H1 (cell line): Measurements from ENCODE around the gene NUDT12.

ENCODE experiments used
- BRCA1 ChIP-seq: IDR thresholded peaks from 2 replicates; pipeline ENCODE4 v1.6.1; 2012; ENCODE audit warnings: low read depth, low read length, improper control_type of control experiment
- CREB1 ChIP-seq: IDR thresholded peaks from 2 replicates; pipeline ENCODE4 v1.6.1; 2012; ENCODE audit warnings: inconsistent platforms
- CTCF ChIP-seq, 3 experiments: IDR thresholded peaks; 1 replicate in 2 of 3; 2 replicates in 1 of 3; pipeline versions ENCODE4 v1.5.1 to v1.6.1; 2011; ENCODE audit warnings: low read length in 3 of 3, mild to moderate bottlenecking in 3 of 3, inconsistent platforms in 2 of 3, low read depth in 1 of 3, moderate library complexity in 1 of 3; ENCODE audit not compliant: insufficient read depth in 1 of 3; ENCODE audit errors: control extremely low read depth in 1 of 3
- FOSL1 ChIP-seq: IDR thresholded peaks from 2 replicates; pipeline ENCODE4 v1.6.1; 2011; ENCODE audit warnings: mild to moderate bottlenecking, low read depth, low read length, moderate library complexity; ENCODE audit not compliant: insufficient read depth
- KDM1A ChIP-seq: fragments of 200-600, 300-600 bp; sonication (generic); IDR thresholded peaks from 2 replicates; pipeline ENCODE4 v1.7.1; 2016; ENCODE audit warnings: mild to moderate bottlenecking, low read length, borderline replicate concordance
- NANOG ChIP-seq: IDR thresholded peaks from 2 replicates; pipeline ENCODE4 v1.6.1; 2011; ENCODE audit warnings: low read length, low read depth, mild to moderate bottlenecking, inconsistent platforms; ENCODE audit not compliant: insufficient read depth, poor library complexity, severe bottlenecking
- POLR2AphosphoS5 ChIP-seq: IDR thresholded peaks from 2 replicates; pipeline ENCODE4 v1.6.1; 2011; ENCODE audit warnings: low read depth, low read length
- RFX5 ChIP-seq: IDR thresholded peaks from 2 replicates; pipeline ENCODE4 v1.6.1; 2011; ENCODE audit warnings: low read depth, low read length, improper control_type of control experiment, borderline replicate concordance
- SIN3A ChIP-seq, 2 experiments: IDR thresholded peaks in 1 of 2; conservative IDR thresholded peaks in 1 of 2; 2 replicates each; pipeline ENCODE4 v1.6.1; 2011 to 2012; ENCODE audit warnings: low read length in 2 of 2, improper control_type of control experiment in 1 of 2, low read depth in 1 of 2, mild to moderate bottlenecking in 1 of 2
- SIX5 ChIP-seq: IDR thresholded peaks from 2 replicates; pipeline ENCODE4 v1.6.1; 2011; ENCODE audit warnings: mild to moderate bottlenecking, low read depth, low read length
- SP1 ChIP-seq: IDR thresholded peaks from 2 replicates; pipeline ENCODE4 v1.6.1; 2011; ENCODE audit warnings: low read depth, low read length
- SP2 ChIP-seq: IDR thresholded peaks from 2 replicates; pipeline ENCODE4 v1.6.1; 2012; ENCODE audit warnings: mild to moderate bottlenecking, low read length, inconsistent platforms
- TEAD4 ChIP-seq: IDR thresholded peaks from 2 replicates; pipeline ENCODE4 v1.6.1; 2012; ENCODE audit warnings: low read depth, low read length, inconsistent platforms, mixed read lengths
- TF ChIP-seq, protein P1 (sequence below): IDR thresholded peaks from 2 replicates; pipeline ENCODE4 v1.6.1; 2012; ENCODE audit warnings: inconsistent platforms

DNA sequence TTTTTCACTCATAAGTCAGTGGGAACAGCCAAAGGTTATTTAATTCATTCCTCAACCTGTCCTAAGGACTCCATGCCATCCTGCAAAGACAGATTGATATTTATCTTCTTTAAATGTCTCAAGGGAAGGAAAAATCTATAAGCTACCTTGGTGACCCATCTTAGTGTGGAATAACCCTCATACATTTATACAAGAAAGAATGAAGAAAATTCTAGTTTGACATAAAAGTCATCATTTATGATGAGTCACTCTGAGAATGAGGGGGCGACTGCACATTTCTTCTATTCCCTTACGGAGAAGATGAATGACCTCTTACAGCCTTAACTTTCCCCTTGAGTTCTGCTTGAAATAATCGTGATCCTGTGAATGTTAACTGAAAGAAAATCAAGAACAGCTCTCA, 26.8 kb upstream of the NUDT12 start:
- TF ChIP-seq, protein P1, sequence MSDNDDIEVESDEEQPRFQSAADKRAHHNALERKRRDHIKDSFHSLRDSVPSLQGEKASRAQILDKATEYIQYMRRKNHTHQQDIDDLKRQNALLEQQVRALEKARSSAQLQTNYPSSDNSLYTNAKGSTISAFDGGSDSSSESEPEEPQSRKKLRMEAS, result no peak
- TF ChIP-seq SIX5 (no peak), CTCF (IDR thresholded peaks at IDR 0.05; ENCODE audit: control extremely low read depth in 1 of 3, insufficient read depth in 1 of 3, low read depth in 1 of 3, low read length in 3 of 3) (no peak), SIN3A (conservative IDR thresholded peaks at IDR 0.05 in 1 of 2, IDR thresholded peaks at IDR 0.05 in 1 of 2; ENCODE audit: low read depth in 1 of 2, low read length in 2 of 2) (no peak), FOSL1 (no peak), NANOG (no peak), SP2 (no peak), TEAD4 (no peak), RFX5 (no peak), POLR2AphosphoS5 (no peak), SP1 (no peak), BRCA1 (no peak), KDM1A (no peak), CREB1 (no peak)
